HEK293 (cell line): ENCODE data around the gene KIAA1755.
"Not testable (repeated sequence)": the region's sequence is repeated elsewhere in the genome, so short reads cannot be mapped to it uniquely, and the experiment has no call there.

Source experiments
- CTCF ChIA-PET: fragments of 350-600 bp; formaldehyde crosslinking; extraction: SDS; loops from one replicate; lab custom pipeline; 2021; ENCODE audit warnings: antibody characterized with exemption; lab: Yijun Ruan, JAX
- POLR2A ChIA-PET: fragments of 300-600 bp; formaldehyde crosslinking; extraction: SDS; loops from one replicate; lab custom pipeline; 2020; ENCODE audit warnings: antibody characterized with exemption, inconsistent platforms; lab: Yijun Ruan, JAX
- H3K27ac ChIP-seq: fragments of 200-500 bp; sonication (Bioruptor generic); 2 replicates; pipeline ENCODE4 v1.5.1; 2014; ENCODE audit warnings: low read depth, low read length, control low read depth, inconsistent platforms; ENCODE audit errors: extremely low read depth
- H3K36me3 ChIP-seq, 2 experiments: fragments of 200-500 bp in 1 of 2; sonication (Bioruptor generic) in 1 of 2; 1 replicate in 1 of 2; 2 replicates in 1 of 2; pipeline ENCODE4 v1.5.1; 2014 to 2017; ENCODE audit warnings: inconsistent platforms in 2 of 2, low read length in 2 of 2; ENCODE audit not compliant: control insufficient read depth in 2 of 2, insufficient read depth in 1 of 2
- H3K4me1 ChIP-seq: fragments of 200-500 bp; sonication (Bioruptor generic); 2 replicates; pipeline ENCODE4 v1.5.1; 2014; ENCODE audit warnings: mild to moderate bottlenecking, low read length, inconsistent platforms; ENCODE audit not compliant: control insufficient read depth, insufficient read depth
- H3K4me3 ChIP-seq: 2 replicates; pipeline ENCODE4 v1.5.1; 2011; ENCODE audit warnings: low read depth, mild to moderate bottlenecking, control low read depth, low read length, moderate library complexity
- H3K9me3 ChIP-seq: fragments of 200-500 bp; sonication (Bioruptor generic); 2 replicates; pipeline ENCODE4 v1.5.1; 2014; ENCODE audit warnings: low read depth, low read length, inconsistent platforms; ENCODE audit not compliant: control insufficient read depth, insufficient read depth
- IKZF3 ChIP-seq: fragments of 450-650 bp; IDR thresholded peaks from 2 replicates; pipeline ENCODE4 v1.5.0; 2018; ENCODE audit warnings: missing biosample characterization, mild to moderate bottlenecking, missing genetic modification characterization, moderate library complexity
- KLF9 ChIP-seq: fragments of 450-650 bp; formaldehyde crosslinking; IDR thresholded peaks from 2 replicates; pipeline ENCODE4 v1.5.1; 2016; ENCODE audit warnings: missing biosample characterization, missing genetic modification characterization, low read depth
- SCRT2 ChIP-seq: fragments of 450-650 bp; formaldehyde crosslinking; IDR thresholded peaks from 2 replicates; pipeline ENCODE4 v1.5.1; 2016; ENCODE audit warnings: missing biosample characterization, missing genetic modification characterization
- SP3 ChIP-seq: fragments of 450-650 bp; formaldehyde crosslinking; IDR thresholded peaks from 2 replicates; pipeline ENCODE4 v1.5.1; 2016; ENCODE audit warnings: missing biosample characterization, missing genetic modification characterization
- TRIM28 ChIP-seq: IDR thresholded peaks from 2 replicates; pipeline ENCODE4 v1.6.1; 2011; ENCODE audit warnings: low read length, control low read depth, borderline replicate concordance
- WT1 ChIP-seq: fragments of 450-650 bp; formaldehyde crosslinking; IDR thresholded peaks from 2 replicates; pipeline ENCODE4 v1.5.1; 2016; ENCODE audit warnings: missing biosample characterization, missing genetic modification characterization
- ZBTB44 ChIP-seq: fragments of 450-650 bp; IDR thresholded peaks from 2 replicates; pipeline ENCODE4 v1.5.1; 2018; ENCODE audit warnings: missing biosample characterization, mild to moderate bottlenecking, missing genetic modification characterization
- ZBTB49 ChIP-seq: fragments of 450-650 bp; formaldehyde crosslinking; IDR thresholded peaks from 2 replicates; pipeline ENCODE4 v1.5.1; 2016; ENCODE audit warnings: missing biosample characterization, missing genetic modification characterization, low read depth
- ZNF121 ChIP-seq: fragments of 450-650 bp; formaldehyde crosslinking; IDR thresholded peaks from 2 replicates; pipeline ENCODE4 v1.5.1; 2016; ENCODE audit warnings: missing biosample characterization, missing genetic modification characterization
- ZNF138 ChIP-seq: fragments of 450-650 bp; formaldehyde crosslinking; IDR thresholded peaks from 2 replicates; pipeline ENCODE4 v1.5.1; 2016; ENCODE audit warnings: missing biosample characterization, missing genetic modification characterization, borderline replicate concordance
- ZNF146 ChIP-seq: fragments of 450-650 bp; formaldehyde crosslinking; IDR thresholded peaks from 2 replicates; pipeline ENCODE4 v1.5.1; 2016; ENCODE audit warnings: missing biosample characterization, missing genetic modification characterization
- ZNF16 ChIP-seq: fragments of 450-650 bp; formaldehyde crosslinking; IDR thresholded peaks from 2 replicates; pipeline ENCODE4 v1.5.1; 2016; ENCODE audit warnings: low read depth, missing biosample characterization, missing genetic modification characterization
- ZNF335 ChIP-seq: fragments of 450-650 bp; formaldehyde crosslinking; conservative IDR thresholded peaks from 2 replicates; pipeline ENCODE4 v1.5.1; 2016; ENCODE audit warnings: missing biosample characterization, missing genetic modification characterization
- ZNF362 ChIP-seq: fragments of 450-650 bp; formaldehyde crosslinking; IDR thresholded peaks from 2 replicates; pipeline ENCODE4 v1.5.1; 2016; ENCODE audit warnings: missing biosample characterization, missing genetic modification characterization
- ZNF398 ChIP-seq: fragments of 450-650 bp; formaldehyde crosslinking; IDR thresholded peaks from 2 replicates; pipeline ENCODE4 v1.5.1; 2017; ENCODE audit warnings: missing biosample characterization, missing genetic modification characterization
- ZNF501 ChIP-seq: fragments of 450-650 bp; formaldehyde crosslinking; IDR thresholded peaks from 2 replicates; pipeline ENCODE4 v1.5.1; 2016; ENCODE audit warnings: missing biosample characterization, missing genetic modification characterization
- ZNF645 ChIP-seq: fragments of 450-650 bp; formaldehyde crosslinking; IDR thresholded peaks from 2 replicates; pipeline ENCODE4; 2016; ENCODE audit warnings: missing biosample characterization, missing genetic modification characterization
- ZNF747 ChIP-seq: fragments of 450-650 bp; formaldehyde crosslinking; IDR thresholded peaks from 2 replicates; pipeline ENCODE4 v1.5.1; 2016; ENCODE audit warnings: missing biosample characterization, missing genetic modification characterization
- ZNF837 ChIP-seq: fragments of 450-650 bp; formaldehyde crosslinking; IDR thresholded peaks from 2 replicates; pipeline ENCODE4 v1.5.1; 2016; ENCODE audit warnings: missing biosample characterization, missing genetic modification characterization

The KIAA1755 gene

GRCh38 chr20:38256966-38257365, 3.6 kb downstream of the KIAA1755 start (continued):
- no peak for TF ChIP-seq ZNF398

- no peak overlapping the region for H3K27ac ChIP-seq
- H3K9me3 ChIP-seq, result no peaks in the 10 kb centered on the region
- ChIA-PET POLR2A (no interaction called here), CTCF (interaction anchor here (1.2 to 4.5 kb wide), 2 partner anchors 13 to 34 kb away, joined by 3 to 30 read pairs; no protein-coding TSS in a partner anchor)
- TF ChIP-seq ZNF335 (tag by site-specific recombination) (no peak), ZNF16 (tag by site-specific recombination) (0 out of 2 replicates have a peak, but pooled peaks have one; percentile 46)
- no peak overlapping the region for H3K4me3 ChIP-seq
- no peaks in the 10 kb centered on the region for H3K36me3 ChIP-seq
- no peaks in the 10 kb centered on the region for H3K4me1 ChIP-seq
These were observed 4.5 kb downstream of the KIAA1755 start for GRCh38 chr20:38256021-38256420.

- ChIA-PET CTCF (interaction anchor here (1.2 to 4.5 kb wide), 2 partner anchors 12 to 34 kb away, joined by 3 to 30 read pairs; no protein-coding TSS in a partner anchor), POLR2A (no interaction called here)
- H3K9me3 ChIP-seq, result no peaks in the 10 kb centered on the region
- H3K4me1 ChIP-seq, result no peaks in the 10 kb centered on the region
- no peaks in the 10 kb centered on the region for H3K36me3 ChIP-seq
- H3K4me3 ChIP-seq, result no peak overlapping the region
- H3K27ac ChIP-seq, result no peak overlapping the region
- TF ChIP-seq ZNF645 (no peak), ZNF501 (tag by site-specific recombination) (no peak), ZBTB44 (tag by site-specific recombination) (no peak), SP3 (tag by site-specific recombination) (no peak), ZNF747 (tag by site-specific recombination) (no peak)
These were observed 5.1 kb downstream of the KIAA1755 start for GRCh38 chr20:38255393-38255792.

GRCh38 chr20:38254621-38255020, 5.9 kb downstream of the KIAA1755 start:
- H3K4me1 ChIP-seq, POLR2A ChIA-PET, H3K27ac ChIP-seq, H3K9me3 ChIP-seq, H3K4me3 ChIP-seq, H3K36me3 ChIP-seq: not testable (repeated sequence)
- CTCF ChIA-PET, result interaction anchor here (0.6 to 4.5 kb wide), 2 partner anchors 12 to 142 kb away, joined by 6 to 30 read pairs; no protein-coding TSS in a partner anchor

- ChIA-PET POLR2A (no interaction called here), CTCF (interaction anchor here (1.5 to 4.5 kb wide), 3 partner anchors 9 to 33 kb away, joined by 4 to 30 read pairs (median 7); no protein-coding TSS in a partner anchor)
- H3K4me3 ChIP-seq, result no peak overlapping the region
- no peaks in the 10 kb centered on the region for H3K4me1 ChIP-seq
- no peak overlapping the region for H3K27ac ChIP-seq
- H3K36me3 ChIP-seq, result no peaks in the 10 kb centered on the region
- H3K9me3 ChIP-seq, result no peaks in the 10 kb centered on the region
- no peak for TF ChIP-seq TRIM28
- TF ChIP-seq ZNF146 (tag by site-specific recombination), result no peak
- TF ChIP-seq ZNF837 (tag by site-specific recombination), result no peak
- no peak for TF ChIP-seq ZNF138 (tag by site-specific recombination)
- no peak for TF ChIP-seq ZNF362
- no peak for TF ChIP-seq ZBTB49 (tag by site-specific recombination)
- TF ChIP-seq KLF9 (tag by site-specific recombination), result no peak
- no peak for TF ChIP-seq IKZF3
- no peak for TF ChIP-seq ZNF121 (tag by site-specific recombination)
- no peak for TF ChIP-seq SCRT2 (tag by site-specific recombination)
- TF ChIP-seq WT1 (tag by site-specific recombination), result no peak
These were observed 7.0 kb downstream of the KIAA1755 start for GRCh38 chr20:38253571-38253970.
